ENCODE results near the gene MRPL34. TPM values are rescaled to one million over a fixed set of nuclear protein-coding genes. Genes with fewer than 3 reads are reported as not detected.

MRPL34 gene
- total RNA-seq, 1 donor from 2014 or later, result 52.4 TPM

GRCh38 chr19:17309965-17310461 lies 4.3 kb downstream of the MRPL34 start:
- DNase-seq, result peak; percentile 21

- peak; percentile 53 for DNase-seq
Observed at GRCh38 chr19:17311455-17312188, 6.0 kb downstream of the MRPL34 start.

- DNase-seq, result no peak
Observed at GRCh38 chr19:17312189-17313113, 6.8 kb downstream of the MRPL34 start.

GRCh38 chr19:17314007-17314593 lies 8.4 kb downstream of the MRPL34 start:
- no peak for DNase-seq

GRCh38 chr19:17318966-17319365 lies 13.3 kb downstream of the MRPL34 start:
- peak; percentile 48 for DNase-seq

- DNase-seq, result no peak
Observed at GRCh38 chr19:17319473-17320238, 14.0 kb downstream of the MRPL34 start.

- no peak for DNase-seq
Observed at GRCh38 chr19:17320435-17320834, 14.8 kb downstream of the MRPL34 start.

- no peak for DNase-seq
Observed at GRCh38 chr19:17321655-17322489, 16.2 kb downstream of the MRPL34 start.

GRCh38 chr19:17322854-17323253 lies 17.2 kb downstream of the MRPL34 start:
- DNase-seq, result no peak

- DNase-seq, result no peak
Observed at GRCh38 chr19:17323300-17323963, 17.8 kb downstream of the MRPL34 start.

GRCh38 chr19:17323964-17324332 lies 18.3 kb downstream of the MRPL34 start:
- no peak for DNase-seq

- no peak for DNase-seq
Observed at GRCh38 chr19:17324357-17325114, 18.9 kb downstream of the MRPL34 start.

- DNase-seq, result no peak
Observed at GRCh38 chr19:17325133-17325532, 19.5 kb downstream of the MRPL34 start.

- DNase-seq, result no peak
Observed at GRCh38 chr19:17325881-17326594, 20.4 kb downstream of the MRPL34 start.

- no peak for DNase-seq
Observed at GRCh38 chr19:17326595-17326966, 20.9 kb downstream of the MRPL34 start.

- no peak for DNase-seq
Observed at GRCh38 chr19:17327068-17327653, 21.5 kb downstream of the MRPL34 start.

- no peak for DNase-seq
Observed at GRCh38 chr19:17327654-17328516, 22.2 kb downstream of the MRPL34 start.
